GM23338 (cell line): ENCODE results near the gene DENND4B. TPM values are rescaled to one million over a fixed set of nuclear protein-coding genes. Genes with fewer than 3 reads are reported as not detected.

Experiments
- ATAC-seq: fragments of 200-7000 bp; cut with Tn5 transposase; 3 replicates; pipeline ENCODE4 v1.9.1; 2020
- DNase-seq: peaks from one replicate; pipeline ENCODE4 v3.0.0-alpha.2; 2015; ENCODE audit warnings: low spot score
- H2AFZ ChIP-seq: fragments of 200-600 bp; sonication (generic); 2 replicates; pipeline ENCODE4 v1.8.0; 2016; ENCODE audit warnings: antibody characterized with exemption, mild to moderate bottlenecking, moderate library complexity
- H3F3A ChIP-seq: fragments of 200-600 bp; sonication (generic); replicated peaks from 2 replicates; pipeline ENCODE4 v1.8.0; 2017; ENCODE audit warnings: antibody characterized with exemption, mixed run types, low read depth
- H3K27ac ChIP-seq: fragments of 200-600 bp; sonication (generic); 2 replicates; pipeline ENCODE4 v1.6.1; 2016; ENCODE audit warnings: low read depth
- H3K27me3 ChIP-seq: fragments of 200-600 bp; sonication (generic); 2 replicates; pipeline ENCODE4 v1.8.0; 2016; ENCODE audit warnings: mild to moderate bottlenecking, mixed run types, moderate library complexity; ENCODE audit not compliant: insufficient read depth
- H3K36me3 ChIP-seq: fragments of 200-600 bp; sonication (generic); 2 replicates; pipeline ENCODE4 v1.8.0; 2016; ENCODE audit warnings: mild to moderate bottlenecking; ENCODE audit not compliant: insufficient read depth
- H3K4me1 ChIP-seq: fragments of 200-600 bp; sonication (generic); 2 replicates; pipeline ENCODE4 v1.8.0; 2016; ENCODE audit warnings: mild to moderate bottlenecking, moderate library complexity; ENCODE audit not compliant: insufficient read depth
- H3K4me2 ChIP-seq: fragments of 200-600 bp; sonication (generic); 2 replicates; pipeline ENCODE4 v1.7.1; 2017; ENCODE audit warnings: mixed run types
- H3K4me3 ChIP-seq: fragments of 200-600 bp; sonication (generic); 2 replicates; pipeline ENCODE4 v1.6.1; 2016; ENCODE audit warnings: mixed run types
- H3K79me2 ChIP-seq: fragments of 200-600 bp; sonication (generic); replicated peaks from 2 replicates; pipeline ENCODE4 v1.8.0; 2017; ENCODE audit warnings: mild to moderate bottlenecking; ENCODE audit not compliant: insufficient read depth
- H3K9me2 ChIP-seq: fragments of 200-600 bp; sonication (generic); 2 replicates; pipeline ENCODE4 v1.8.0; 2017; ENCODE audit not compliant: insufficient read depth
- H4K20me1 ChIP-seq: fragments of 200-600 bp; sonication (generic); replicated peaks from 2 replicates; pipeline ENCODE4 v1.8.0; 2017; ENCODE audit warnings: mild to moderate bottlenecking; ENCODE audit not compliant: insufficient read depth
- H3K27ac Mint-ChIP-seq: 2 replicates; pipeline ENCODE4 v1.8.0; 2020; ENCODE audit warnings: inconsistent platforms, mild to moderate bottlenecking, moderate library complexity, mixed read lengths
- H3K27me3 Mint-ChIP-seq: 3 replicates; pipeline ENCODE4 v1.8.0; 2022; ENCODE audit warnings: low read depth, mild to moderate bottlenecking, moderate library complexity, mixed read lengths, inconsistent platforms; ENCODE audit not compliant: insufficient read depth, poor library complexity
- H3K36me3 Mint-ChIP-seq: 3 replicates; pipeline ENCODE4 v1.8.0; 2021; ENCODE audit warnings: low read depth, mild to moderate bottlenecking, inconsistent platforms, moderate library complexity, mixed read lengths
- H3K4me1 Mint-ChIP-seq: 3 replicates; pipeline ENCODE4 v1.8.0; 2020; ENCODE audit warnings: mild to moderate bottlenecking, inconsistent platforms, mixed read lengths
- H3K4me3 Mint-ChIP-seq: 3 replicates; pipeline ENCODE4 v1.8.0; 2021; ENCODE audit warnings: moderate library complexity, mild to moderate bottlenecking, inconsistent platforms, mixed read lengths
- H3K9me3 Mint-ChIP-seq: 3 replicates; pipeline ENCODE4 v1.8.0; 2020; ENCODE audit warnings: moderate library complexity, mild to moderate bottlenecking, inconsistent platforms, mixed read lengths
- CREB1 ChIP-seq: fragments of 250-450 bp; sonication (Bioruptor Pico); IDR thresholded peaks from 2 replicates; pipeline ENCODE4 v1.5.0; 2020; ENCODE audit warnings: low read depth, mild to moderate bottlenecking, moderate library complexity
- EZH2 ChIP-seq: fragments of 200-600 bp; sonication (generic); IDR thresholded peaks from one replicate; pipeline ENCODE4 v1.8.0; 2017; ENCODE audit warnings: antibody characterized with exemption, mild to moderate bottlenecking, low read depth; ENCODE audit not compliant: unreplicated experiment
- EZH2phosphoT487 ChIP-seq: fragments of 200-600 bp; sonication (generic); IDR thresholded peaks from one replicate; pipeline ENCODE4 v1.8.1; 2018; ENCODE audit warnings: antibody characterized with exemption; ENCODE audit not compliant: unreplicated experiment
- JUNB ChIP-seq: IDR thresholded peaks from one replicate; pipeline ENCODE4 v1.6.1; 2016; ENCODE audit warnings: antibody characterized with exemption; ENCODE audit not compliant: unreplicated experiment
- POLR2AphosphoS5 ChIP-seq: IDR thresholded peaks from 2 replicates; pipeline ENCODE4 v1.6.1; 2016; ENCODE audit warnings: antibody characterized with exemption, low read depth
- STAT1 ChIP-seq: IDR thresholded peaks from one replicate; pipeline ENCODE4 v1.6.1; 2016; ENCODE audit warnings: antibody characterized with exemption; ENCODE audit not compliant: unreplicated experiment
- ZNF462 ChIP-seq: fragments of 250-450 bp; sonication (Bioruptor Pico); IDR thresholded peaks from 2 replicates; pipeline ENCODE4 v1.5.0; 2020; ENCODE audit warnings: mild to moderate bottlenecking, moderate library complexity
- polyA plus RNA-seq: library from polyadenylated mRNA; unstranded; fragments of >200 nt; fragmentation: Nextera tagmentation; extraction: Ambion mirVana; gene quantifications from 2 replicates; pipeline ENCODE4 v1.2.1, GENCODE V29; 2016
- total RNA-seq: library from RNA; depleted of rRNA; stranded (reverse); fragments of >200 nt; shearing (Covaris generic); gene quantifications from 2 replicates; pipeline ENCODE4 v1.2.3, GENCODE V29; 2014
- TF ChIP-seq, protein P1 (sequence below): IDR thresholded peaks from one replicate; pipeline ENCODE4 v1.6.1; 2018; ENCODE audit warnings: antibody characterized with exemption; ENCODE audit not compliant: unreplicated experiment
- TF ChIP-seq, protein P2 (sequence below): IDR thresholded peaks from 2 replicates; pipeline ENCODE4 v1.6.1; 2016; ENCODE audit warnings: antibody characterized with exemption

DENND4B gene
- total and polyA plus RNA-seq, 2 experiments from 2014 or later = 29.4 to 57.0 TPM

- TF ChIP-seq EZH2phosphoT487 = no peak
- TF ChIP-seq, protein P1, sequence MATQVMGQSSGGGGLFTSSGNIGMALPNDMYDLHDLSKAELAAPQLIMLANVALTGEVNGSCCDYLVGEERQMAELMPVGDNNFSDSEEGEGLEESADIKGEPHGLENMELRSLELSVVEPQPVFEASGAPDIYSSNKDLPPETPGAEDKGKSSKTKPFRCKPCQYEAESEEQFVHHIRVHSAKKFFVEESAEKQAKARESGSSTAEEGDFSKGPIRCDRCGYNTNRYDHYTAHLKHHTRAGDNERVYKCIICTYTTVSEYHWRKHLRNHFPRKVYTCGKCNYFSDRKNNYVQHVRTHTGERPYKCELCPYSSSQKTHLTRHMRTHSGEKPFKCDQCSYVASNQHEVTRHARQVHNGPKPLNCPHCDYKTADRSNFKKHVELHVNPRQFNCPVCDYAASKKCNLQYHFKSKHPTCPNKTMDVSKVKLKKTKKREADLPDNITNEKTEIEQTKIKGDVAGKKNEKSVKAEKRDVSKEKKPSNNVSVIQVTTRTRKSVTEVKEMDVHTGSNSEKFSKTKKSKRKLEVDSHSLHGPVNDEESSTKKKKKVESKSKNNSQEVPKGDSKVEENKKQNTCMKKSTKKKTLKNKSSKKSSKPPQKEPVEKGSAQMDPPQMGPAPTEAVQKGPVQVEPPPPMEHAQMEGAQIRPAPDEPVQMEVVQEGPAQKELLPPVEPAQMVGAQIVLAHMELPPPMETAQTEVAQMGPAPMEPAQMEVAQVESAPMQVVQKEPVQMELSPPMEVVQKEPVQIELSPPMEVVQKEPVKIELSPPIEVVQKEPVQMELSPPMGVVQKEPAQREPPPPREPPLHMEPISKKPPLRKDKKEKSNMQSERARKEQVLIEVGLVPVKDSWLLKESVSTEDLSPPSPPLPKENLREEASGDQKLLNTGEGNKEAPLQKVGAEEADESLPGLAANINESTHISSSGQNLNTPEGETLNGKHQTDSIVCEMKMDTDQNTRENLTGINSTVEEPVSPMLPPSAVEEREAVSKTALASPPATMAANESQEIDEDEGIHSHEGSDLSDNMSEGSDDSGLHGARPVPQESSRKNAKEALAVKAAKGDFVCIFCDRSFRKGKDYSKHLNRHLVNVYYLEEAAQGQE = no peak
Observed at GRCh38 chr1:153967107-153967999, 20.8 kb upstream of the DENND4B start, which contains the start of gene CREB3L4 (continued).

- TF ChIP-seq CREB1 (CRISPR knock-in tag) (0 out of 2 replicates have a peak, but pooled peaks have one; percentile 13), JUNB (no peak), STAT1 (no peak), EZH2 (no peak), POLR2AphosphoS5 (peak; percentile 16; the same call in 1 of the 2 replicates), ZNF462 (CRISPR knock-in tag) (no peak)
- TF ChIP-seq, protein P2, sequence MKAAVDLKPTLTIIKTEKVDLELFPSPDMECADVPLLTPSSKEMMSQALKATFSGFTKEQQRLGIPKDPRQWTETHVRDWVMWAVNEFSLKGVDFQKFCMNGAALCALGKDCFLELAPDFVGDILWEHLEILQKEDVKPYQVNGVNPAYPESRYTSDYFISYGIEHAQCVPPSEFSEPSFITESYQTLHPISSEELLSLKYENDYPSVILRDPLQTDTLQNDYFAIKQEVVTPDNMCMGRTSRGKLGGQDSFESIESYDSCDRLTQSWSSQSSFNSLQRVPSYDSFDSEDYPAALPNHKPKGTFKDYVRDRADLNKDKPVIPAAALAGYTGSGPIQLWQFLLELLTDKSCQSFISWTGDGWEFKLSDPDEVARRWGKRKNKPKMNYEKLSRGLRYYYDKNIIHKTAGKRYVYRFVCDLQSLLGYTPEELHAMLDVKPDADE = peak; percentile 5; the same call in 1 of the 2 replicates
- Histone ChIP-seq H3K4me1 (peaks cover 46% of the 10 kb centered on the region), H3K4me3 (peak overlapping the region; percentile 83), H3K27me3 (no peaks in the 10 kb centered on the region), H2AFZ (no peak overlapping the region), H3K36me3 (peaks cover 14% of the 10 kb centered on the region), H3K4me2 (peak overlapping the region; percentile 97), H3K27ac (peak overlapping the region; percentile 100), H3F3A (peaks cover 50% of the 10 kb centered on the region), H3K9me2 (no peaks in the 10 kb centered on the region), H4K20me1 (no peaks in the 10 kb centered on the region), H3K79me2 (peaks cover 53% of the 10 kb centered on the region)
- Mint-ChIP-seq H3K27me3 (peaks cover 21% of the 10 kb centered on the region), H3K4me1 (peaks cover 43% of the 10 kb centered on the region), H3K4me3 (peak overlapping the region; percentile 81), H3K36me3 (peaks cover 54% of the 10 kb centered on the region), H3K9me3 (peaks cover 4% of the 10 kb centered on the region; the same call in 1 of the 3 replicates), H3K27ac (peak overlapping the region; percentile 96)
- peak; percentile 31 for ATAC-seq
- peak; percentile 95 for DNase-seq
Observed at GRCh38 chr1:153963850-153964331, 17.4 kb upstream of the DENND4B start.
